GM12878 (cell line): Measurements from ENCODE around the gene FAM120B. TPM values are rescaled to one million over a fixed set of nuclear protein-coding genes. Genes with fewer than 3 reads are reported as not detected.

Experiments
- ATAC-seq: fragments of 200-7000 bp; cut with Tn5 transposase; 3 replicates; pipeline ENCODE4 v1.9.1; 2020; ENCODE audit warnings: mild to moderate bottlenecking, moderate library complexity
- BruUV-seq: library from RNA; stranded (reverse); fragments of 400-500 nt; replicated peaks from 2 replicates; lab custom pipeline; 2021; lab: Mats Ljungman, UMichigan
- CTCF ChIA-PET: fragments of 300-600 bp; sonication (Branson Sonifier 250); formaldehyde crosslinking; extraction: SDS; loops from one replicate; lab custom pipeline; 2021; ENCODE audit warnings: inconsistent platforms; lab: Yijun Ruan, JAX
- POLR2A ChIA-PET: fragments of 350-600 bp; formaldehyde crosslinking; extraction: SDS; loops from one replicate; lab custom pipeline; 2021; ENCODE audit warnings: inconsistent platforms; lab: Charles Lee
- RAD21 ChIA-PET: fragments of 300-600 bp; sonication (Branson Sonifier 250); formaldehyde crosslinking; loops from one replicate; lab custom pipeline; 2023; ENCODE audit warnings: antibody characterized with exemption; ENCODE audit not compliant: unreplicated experiment; lab: Charles Lee
- SMC1A ChIA-PET: fragments of 300-600 bp; sonication (Branson Sonifier 250); formaldehyde crosslinking; loops from one replicate; lab custom pipeline; 2023; ENCODE audit not compliant: unreplicated experiment, uncharacterized antibody; lab: Charles Lee
- DNase-seq: peaks from one replicate; pipeline ENCODE4 v3.0.0-alpha.2; 2011; ENCODE audit warnings: low read depth, low spot score
- FAIRE-seq: peaks from 3 replicates; lab custom pipeline; 2011; peaks lifted over from hg19 to GRCh38; lab: Jason Lieb, UNC
- H2AFZ ChIP-seq: 2 replicates; pipeline ENCODE4 v1.6.0; 2011; ENCODE audit warnings: low read depth, low read length, control low read depth; ENCODE audit not compliant: control insufficient read depth
- H3K27ac ChIP-seq: 2 replicates; pipeline ENCODE4 v1.5.1; 2011; ENCODE audit warnings: control low read depth; ENCODE audit not compliant: control insufficient read depth, insufficient read depth
- H3K27me3 ChIP-seq, 2 experiments: replicated peaks in 1 of 2; 2 replicates each; pipeline versions ENCODE4 v1.6.0 to v1.6.1; 2011; ENCODE audit warnings: low read length in 1 of 2; ENCODE audit not compliant: control insufficient read depth in 2 of 2, insufficient read depth in 2 of 2
- H3K36me3 ChIP-seq, 2 experiments: 2 replicates each; pipeline ENCODE4 v1.5.1; 2011; ENCODE audit warnings: low read length in 1 of 2; ENCODE audit not compliant: control insufficient read depth in 2 of 2, insufficient read depth in 2 of 2
- H3K4me1 ChIP-seq: 2 replicates; pipeline ENCODE4 v1.6.1; 2011; ENCODE audit warnings: mild to moderate bottlenecking, low read length, moderate library complexity, mixed read lengths; ENCODE audit not compliant: control insufficient read depth, insufficient read depth
- H3K4me2 ChIP-seq: 2 replicates; pipeline ENCODE4 v1.6.0; 2011; ENCODE audit warnings: control low read depth; ENCODE audit not compliant: control insufficient read depth, insufficient read depth
- H3K4me3 ChIP-seq: fragments of 200-600 bp; sonication (generic); 2 replicates; pipeline ENCODE4 v1.5.1; 2016
- H3K79me2 ChIP-seq: 2 replicates; pipeline ENCODE4 v1.6.0; 2011; ENCODE audit warnings: low read length; ENCODE audit not compliant: control insufficient read depth, insufficient read depth
- H3K9ac ChIP-seq: 2 replicates; pipeline ENCODE4 v1.8.0; 2011; ENCODE audit warnings: low read length, control low read depth, mixed read lengths; ENCODE audit not compliant: control insufficient read depth, insufficient read depth
- H3K9me3 ChIP-seq: replicated peaks from 3 replicates; pipeline ENCODE4 v1.5.1; 2011; ENCODE audit warnings: mild to moderate bottlenecking, low read length; ENCODE audit not compliant: control insufficient read depth, insufficient read depth
- H4K20me1 ChIP-seq: 2 replicates; pipeline ENCODE4 v1.6.0; 2011; ENCODE audit not compliant: control insufficient read depth, insufficient read depth
- BHLHE40 ChIP-seq, 2 experiments: fragments of 450-650 bp in 1 of 2; IDR thresholded peaks; 2 replicates each; pipeline ENCODE4 v1.6.1; 2011 to 2017; ENCODE audit warnings: low read depth in 2 of 2, borderline replicate concordance in 1 of 2, improper control_type of control experiment in 1 of 2, low read length in 1 of 2, mild to moderate bottlenecking in 1 of 2
- CBX5 ChIP-seq: sonication (generic); IDR thresholded peaks from 2 replicates; pipeline ENCODE4 v1.6.1; 2016; ENCODE audit warnings: low read depth, moderate library complexity, mild to moderate bottlenecking, inconsistent platforms
- CHD4 ChIP-seq: fragments of 200-600 bp; sonication (generic); IDR thresholded peaks from 2 replicates; pipeline ENCODE4 v1.6.1; 2016; ENCODE audit warnings: mild to moderate bottlenecking
- CREB1 ChIP-seq: IDR thresholded peaks from 2 replicates; pipeline ENCODE4 v1.6.1; 2012; ENCODE audit warnings: low read depth, mild to moderate bottlenecking, inconsistent platforms
- CTCF ChIP-seq, 3 experiments: IDR thresholded peaks in 2 of 3; conservative IDR thresholded peaks in 1 of 3; 2 replicates each; pipeline ENCODE4 v1.5.1; 2011; ENCODE audit warnings: low read depth in 3 of 3, low read length in 3 of 3, mild to moderate bottlenecking in 3 of 3, control low read depth in 2 of 3, moderate library complexity in 2 of 3, inconsistent platforms in 1 of 3, mixed read lengths in 1 of 3; ENCODE audit not compliant: control insufficient read depth in 2 of 3, insufficient read depth in 1 of 3; ENCODE audit errors: extremely low read depth in 1 of 3
- EED ChIP-seq: sonication (generic); IDR thresholded peaks from 2 replicates; pipeline ENCODE4 v1.6.1; 2016; ENCODE audit warnings: antibody characterized with exemption, low read depth
- ESRRA ChIP-seq: IDR thresholded peaks from 2 replicates; pipeline ENCODE4 v1.6.1; 2012; ENCODE audit warnings: mild to moderate bottlenecking, low read length, improper control_type of control experiment
- FOXM1 ChIP-seq: IDR thresholded peaks from 2 replicates; pipeline ENCODE4 v1.6.1; 2012; ENCODE audit warnings: low read depth, mild to moderate bottlenecking, inconsistent platforms, low read length, moderate library complexity
- IRF4 ChIP-seq: IDR thresholded peaks from 2 replicates; pipeline ENCODE4 v1.6.1; 2011; ENCODE audit warnings: low read depth, low read length
- MTA3 ChIP-seq: IDR thresholded peaks from 2 replicates; pipeline ENCODE4 v1.6.1; 2012; ENCODE audit warnings: low read length, inconsistent platforms, borderline replicate concordance
- NR2F1 ChIP-seq: fragments of 450-650 bp; conservative IDR thresholded peaks from 2 replicates; pipeline ENCODE4 v1.6.1; 2017; ENCODE audit warnings: mild to moderate bottlenecking
- POLR2AphosphoS5 ChIP-seq: IDR thresholded peaks from 2 replicates; pipeline ENCODE4 v1.6.1; 2011; ENCODE audit warnings: mild to moderate bottlenecking, low read length, inconsistent platforms
- REST ChIP-seq: IDR thresholded peaks from 2 replicates; pipeline ENCODE4 v1.6.1; 2012; ENCODE audit warnings: mild to moderate bottlenecking, low read depth, low read length
- SRF ChIP-seq, 2 experiments: IDR thresholded peaks; 2 replicates each; pipeline ENCODE4 v1.6.1; 2011; ENCODE audit warnings: low read depth in 2 of 2, low read length in 2 of 2, mild to moderate bottlenecking in 1 of 2, moderate library complexity in 1 of 2
- STAT1 ChIP-seq: fragments of 450-650 bp; conservative IDR thresholded peaks from 2 replicates; pipeline ENCODE4 v1.6.1; 2014; ENCODE audit warnings: antibody characterized with exemption, mild to moderate bottlenecking
- ZNF207 ChIP-seq: fragments of 450-650 bp; IDR thresholded peaks from 2 replicates; pipeline ENCODE4 v1.6.1; 2014; ENCODE audit warnings: antibody characterized with exemption, mild to moderate bottlenecking, borderline replicate concordance
- ZNF217 ChIP-seq: fragments of 450-650 bp; IDR thresholded peaks from 2 replicates; pipeline ENCODE4 v1.6.1; 2017; ENCODE audit warnings: antibody characterized with exemption, mild to moderate bottlenecking
- ZNF274 ChIP-seq: IDR thresholded peaks from one replicate; pipeline ENCODE4 v1.8.0; 2011; ENCODE audit not compliant: insufficient read length, insufficient read depth
- ZSCAN29 ChIP-seq: fragments of 450-650 bp; IDR thresholded peaks from 2 replicates; pipeline ENCODE4 v1.6.1; 2017; ENCODE audit warnings: mild to moderate bottlenecking, moderate library complexity
- in situ Hi-C: fragments of 300-500 bp; cut with MboI; formaldehyde crosslinking; loops from 9 replicates; pipeline ENCODE4 v1.14.3; 2018; ENCODE audit warnings: mixed read lengths
- intact Hi-C: fragments of 100-400 bp; cut with micrococcal nuclease; formaldehyde crosslinking; loops from one replicate; pipeline ENCODE4 v1.14.2; 2022; ENCODE audit not compliant: unreplicated experiment
- polyA plus RNA-seq, 11 experiments: library from polyadenylated mRNA; depleted of rRNA in 4 of 11; unstranded in 6 of 11; stranded (reverse) in 5 of 11; fragments of >200 nt; fragmentation: Nextera tagmentation in 4 of 11; fragmentation: Illumina TruSeq in 1 of 11; extraction: Ambion mirVana in 4 of 11; extraction: Trizol in 1 of 11; gene quantifications; 1 replicate in 1 of 11; 2 replicates in 10 of 11; pipeline versions ENCODE4 v1.2.1 to v1.2.3, GENCODE V29; 2011 to 2016; ENCODE audit warnings: inconsistent platforms in 2 of 11, missing spikeins in 2 of 11, low read depth in 1 of 11
- total RNA-seq, 4 experiments: library from RNA; depleted of rRNA in 3 of 4; stranded (reverse); fragments of >200 nt in 3 of 4; fragmentation: Illumina TruSeq in 1 of 4; extraction: Trizol in 1 of 4; gene quantifications; 2 replicates each; pipeline versions ENCODE4 v1.2.1 to v1.2.3, GENCODE V29; 2013 to 2021
- TF ChIP-seq, protein P1 (sequence below): fragments of 450-650 bp; IDR thresholded peaks from 2 replicates; pipeline ENCODE4 v1.6.1; 2016; ENCODE audit warnings: mild to moderate bottlenecking

Gene FAM120B
- total and polyA plus RNA-seq, 10 of the 15 experiments (the other 5 are each of a cell fraction or from before 2014, with no cell fraction given): 3.3 to 21.6 (median 15.3) TPM

- TF ChIP-seq CHD4 (no peak), CREB1 (no peak), POLR2AphosphoS5 (no peak), MTA3 (no peak), ZNF274 (no peak), SRF (IDR thresholded peaks at IDR 0.05; ENCODE audit: low read depth in 2 of 2, low read length in 2 of 2) (no peak), CBX5 (no peak), ZNF207 (no peak), NR2F1 (no peak), IRF4 (no peak), BHLHE40 (IDR thresholded peaks at IDR 0.05; ENCODE audit: borderline replicate concordance in 1 of 2, low read depth in 2 of 2, low read length in 1 of 2) (peak in 1 of 2 experiments; percentile 50; a peak in 1 of 4 replicates), EED (no peak), STAT1 (no peak)
- TF ChIP-seq, protein P1, sequence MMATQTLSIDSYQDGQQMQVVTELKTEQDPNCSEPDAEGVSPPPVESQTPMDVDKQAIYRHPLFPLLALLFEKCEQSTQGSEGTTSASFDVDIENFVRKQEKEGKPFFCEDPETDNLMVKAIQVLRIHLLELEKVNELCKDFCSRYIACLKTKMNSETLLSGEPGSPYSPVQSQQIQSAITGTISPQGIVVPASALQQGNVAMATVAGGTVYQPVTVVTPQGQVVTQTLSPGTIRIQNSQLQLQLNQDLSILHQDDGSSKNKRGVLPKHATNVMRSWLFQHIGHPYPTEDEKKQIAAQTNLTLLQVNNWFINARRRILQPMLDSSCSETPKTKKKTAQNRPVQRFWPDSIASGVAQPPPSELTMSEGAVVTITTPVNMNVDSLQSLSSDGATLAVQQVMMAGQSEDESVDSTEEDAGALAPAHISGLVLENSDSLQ: peak; percentile 96
Measured at GRCh38 chr6:170438402-170438753, 131.8 kb downstream of the FAM120B start (continued).

DNA sequence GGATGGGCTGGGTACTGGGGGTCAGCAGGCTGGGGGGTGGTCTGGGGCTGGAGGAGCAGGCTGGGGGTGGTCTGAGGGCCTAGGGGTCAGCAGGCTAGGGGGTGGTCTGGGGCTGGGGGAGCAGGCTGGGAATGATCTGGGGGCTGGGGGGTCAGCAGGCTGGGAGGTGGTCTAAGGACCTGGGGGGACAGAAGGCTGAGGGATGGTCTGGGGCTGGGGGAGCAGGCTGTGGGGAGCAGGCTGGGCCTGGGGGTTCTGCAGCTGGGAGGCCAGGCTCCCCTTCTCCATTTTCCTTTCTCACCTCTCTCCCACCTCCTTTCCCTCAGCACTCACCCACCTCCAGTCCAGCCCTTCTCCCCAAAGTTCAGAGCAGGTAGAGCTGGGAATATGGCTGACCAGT lies 132.3 kb downstream of the FAM120B start:
- Histone ChIP-seq H3K79me2 (no peaks in the 10 kb centered on the region), H3K4me2 (no peak overlapping the region), H3K27ac (no peak overlapping the region), H3K4me1 (no peaks in the 10 kb centered on the region; the same call in 1 of the 2 replicates), H4K20me1 (no peaks in the 10 kb centered on the region), H2AFZ (no peak overlapping the region), H3K27me3 (no peaks in the 10 kb centered on the region), H3K9me3 (no peaks in the 10 kb centered on the region; the same call in 2 of the 3 replicates), H3K9ac (no peak overlapping the region), H3K4me3 (no peak overlapping the region), H3K36me3 (no peaks in the 10 kb centered on the region)
- no peak for FAIRE-seq
- no peak for ATAC-seq
- POLR2A ChIA-PET: no interaction called here
- intact Hi-C loops: no loop called here
- RAD21 ChIA-PET: interaction anchor here (0.8 to 1.5 kb wide), 2 partner anchors 9 to 78 kb away, joined by 3 to 6 read pairs; no protein-coding TSS in a partner anchor
- BruUV-seq: no TSS peak
- no peak for DNase-seq
- in situ Hi-C loops: no loop called here
- CTCF ChIA-PET: interaction anchor here (0.9 kb wide), 1 partner anchor 146 kb away, joined by 3 read pairs; no protein-coding TSS in a partner anchor
- SMC1A ChIA-PET: interaction anchor here (1.0 to 1.1 kb wide), 2 partner anchors 27 to 77 kb away, joined by 3 read pairs; no protein-coding TSS in a partner anchor
- no peak for TF ChIP-seq FOXM1
- TF ChIP-seq ZSCAN29: no peak
- no peak for TF ChIP-seq BHLHE40 (IDR thresholded peaks at IDR 0.05; ENCODE audit: borderline replicate concordance in 1 of 2, low read depth in 2 of 2, low read length in 1 of 2)
- TF ChIP-seq ESRRA: no peak
- TF ChIP-seq ZNF217: no peak
- no peak for TF ChIP-seq REST
- no peak for TF ChIP-seq CTCF (IDR thresholded peaks at IDR 0.05 in 2 of 3, conservative IDR thresholded peaks at IDR 0.05 in 1 of 3; ENCODE audit: control insufficient read depth in 2 of 3, extremely low read depth in 1 of 3, insufficient read depth in 1 of 3, low read depth in 3 of 3, low read length in 3 of 3)
